ENCODE results near the gene VOPP1.

VOPP1 gene

DNA sequence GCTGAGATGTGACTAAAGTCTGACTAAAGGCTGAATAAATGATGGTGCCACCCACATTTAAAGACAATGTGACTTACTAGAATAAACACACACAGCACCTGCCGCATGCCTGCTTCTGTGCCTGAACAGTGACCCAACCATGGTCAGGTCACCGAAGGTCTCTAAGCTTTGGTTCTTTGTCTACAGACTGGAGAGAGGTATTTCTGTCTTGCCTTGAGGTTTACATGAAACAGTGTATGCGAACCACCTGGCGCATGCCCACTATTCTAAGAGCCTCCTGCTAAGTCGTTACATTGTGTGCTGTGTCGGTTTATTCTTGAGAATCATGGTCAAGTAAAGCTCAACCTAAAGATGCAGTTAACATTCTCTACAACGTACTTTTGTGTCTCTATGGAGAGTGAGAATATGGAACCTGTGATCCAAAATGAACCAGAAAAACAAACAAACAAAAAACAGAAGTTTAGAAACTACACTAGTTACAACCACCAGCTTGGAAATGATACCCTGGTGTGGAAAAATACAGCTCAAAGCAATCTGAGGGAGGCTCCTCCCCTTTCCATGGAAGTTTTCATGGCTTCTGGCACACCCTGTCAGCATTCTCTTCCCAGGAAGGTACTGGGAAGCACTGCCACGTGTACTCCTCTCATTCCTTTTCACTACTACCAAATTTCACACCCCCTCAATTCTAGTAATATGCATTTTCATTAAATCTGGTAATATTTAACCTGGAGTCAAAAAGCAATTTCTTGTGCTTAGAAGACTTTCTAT, 40.0 kb downstream of the VOPP1 start:
- DNase-seq (ENCODE audit: low read depth): no peak

DNA sequence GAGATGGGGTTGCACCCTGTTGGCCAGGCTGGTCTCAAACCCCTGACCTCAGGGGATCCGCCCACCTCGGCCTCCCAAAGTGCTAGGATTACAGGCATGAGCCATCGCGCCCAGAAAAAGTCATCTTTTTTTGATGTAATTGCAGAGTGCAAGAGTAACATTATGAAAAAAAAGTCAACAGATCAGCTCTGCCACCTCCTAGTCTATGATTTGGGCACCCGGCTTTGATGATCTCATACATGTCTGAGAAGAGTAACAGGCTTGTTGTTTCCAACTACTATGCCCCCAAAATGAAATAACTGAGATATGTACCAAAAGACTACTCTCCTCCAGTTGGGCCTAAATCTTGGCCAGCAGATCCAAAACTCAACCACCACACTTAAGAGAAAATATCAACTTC, 40.8 kb downstream of the VOPP1 start:
- no peak for DNase-seq (ENCODE audit: low read depth)

DNA sequence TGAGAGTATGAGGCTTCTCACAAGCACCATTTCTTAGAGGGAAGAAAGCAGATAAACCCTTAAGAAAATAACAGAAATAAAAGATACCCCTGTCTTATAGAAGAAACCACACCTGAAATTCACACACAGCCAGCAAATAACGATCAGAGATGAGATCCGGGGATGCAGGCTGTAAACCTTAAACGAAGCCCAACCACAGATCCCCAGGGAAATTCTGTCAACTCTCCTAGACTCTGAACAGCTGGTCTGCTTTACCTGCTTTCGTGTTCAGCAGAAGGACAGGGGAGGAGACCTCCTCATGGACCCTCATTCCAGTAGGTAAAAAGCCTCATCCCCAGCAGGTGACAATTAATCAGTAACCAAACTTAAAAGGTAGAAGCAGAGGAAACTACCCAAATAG, 45.0 kb downstream of the VOPP1 start:
- no peak for DNase-seq (ENCODE audit: low read depth)

DNA sequence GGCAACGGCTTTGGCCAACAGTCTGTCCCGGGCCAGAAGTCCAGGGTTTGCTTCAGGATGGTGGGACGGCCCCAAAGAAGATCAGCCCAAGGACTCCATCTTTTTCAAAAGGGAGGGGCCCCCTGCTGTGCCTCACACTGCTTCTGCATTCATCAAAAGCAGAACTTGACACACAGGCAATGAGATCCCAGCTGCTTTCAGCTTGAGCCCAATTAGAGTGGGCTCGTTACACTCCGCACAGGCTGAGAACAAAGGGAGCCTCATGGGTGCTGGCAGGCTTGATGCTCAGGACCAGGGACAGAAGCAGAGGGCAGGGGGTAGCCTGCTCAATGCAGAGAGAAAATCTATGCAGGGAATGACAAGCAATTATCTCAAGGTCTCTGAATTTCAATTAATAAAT, 45.5 kb downstream of the VOPP1 start:
- DNase-seq (ENCODE audit: low read depth): no peak

DNA sequence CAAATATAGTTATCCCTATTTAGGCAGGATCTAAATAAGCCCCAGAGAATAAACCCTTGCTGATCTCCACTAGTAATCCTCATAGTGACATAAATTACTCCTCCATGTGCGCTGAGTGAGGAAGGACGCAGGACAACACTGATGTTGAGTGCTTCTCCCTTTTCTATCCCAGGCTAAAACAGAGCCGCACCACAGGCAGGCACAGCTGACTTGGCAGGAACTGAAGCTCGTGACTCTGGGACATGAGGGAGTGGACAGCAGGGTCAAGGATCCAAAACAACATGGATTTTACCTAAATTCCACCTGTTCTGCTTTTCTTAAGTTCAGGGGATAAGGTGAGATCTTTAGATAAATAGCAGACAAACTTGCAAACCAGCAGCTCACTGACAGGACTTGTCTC, 46.0 kb downstream of the VOPP1 start:
- DNase-seq (ENCODE audit: low read depth): no peak

DNA sequence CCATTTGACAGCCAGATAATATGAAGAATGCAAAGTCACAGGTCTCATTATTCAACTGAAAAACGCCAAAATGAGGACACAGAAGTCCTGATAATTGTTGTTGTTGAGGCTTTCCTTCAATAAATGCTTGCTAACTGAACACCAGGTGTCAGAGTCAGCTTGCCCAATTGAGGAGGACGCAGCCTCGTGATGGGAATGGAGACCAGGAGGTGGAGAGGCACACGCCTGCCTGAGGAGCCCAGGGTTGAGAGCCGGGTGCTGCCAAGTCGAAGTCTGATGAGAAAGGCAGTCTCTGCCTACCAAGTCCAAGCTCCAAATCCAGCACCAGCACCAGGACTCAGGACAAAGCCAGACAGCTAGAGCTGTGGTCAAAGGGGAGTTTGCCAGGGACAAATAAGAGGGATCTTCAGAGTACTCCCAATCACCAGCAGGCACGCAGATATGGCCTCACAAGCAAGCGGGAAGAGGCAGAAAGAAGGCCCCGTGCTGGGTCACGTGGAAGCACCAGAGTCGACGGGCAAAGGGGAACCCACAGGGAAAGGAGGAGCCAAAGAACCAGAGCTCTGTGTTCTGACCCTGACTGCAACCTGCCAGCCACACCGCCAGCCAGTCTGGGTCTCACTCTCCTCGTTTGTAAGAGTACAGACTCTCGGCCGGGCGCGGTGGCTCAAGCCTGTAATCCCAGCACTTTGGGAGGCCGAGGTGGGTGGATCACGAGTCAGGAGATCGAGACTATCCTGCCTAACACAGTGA, 47.6 kb downstream of the VOPP1 start:
- no peak for DNase-seq (ENCODE audit: low read depth)

DNA sequence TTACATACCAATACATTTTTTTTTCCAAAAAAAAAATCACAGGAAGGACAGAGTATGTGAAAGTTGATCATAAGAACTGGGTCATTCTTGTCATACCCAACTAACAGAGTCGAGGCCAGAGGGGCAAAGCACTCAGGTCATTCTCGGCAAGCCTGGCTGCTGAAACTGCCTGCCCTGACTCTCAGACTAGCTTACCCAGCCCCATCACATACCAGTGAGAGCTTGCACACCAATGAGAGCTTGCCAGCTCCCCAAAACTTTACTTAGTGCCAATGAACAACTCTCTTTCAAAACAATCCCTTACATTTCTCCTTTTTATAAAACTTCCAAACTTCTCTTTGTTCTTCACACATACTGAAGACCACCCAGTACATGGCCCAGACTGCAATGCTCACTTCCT, 48.9 kb downstream of the VOPP1 start:
- DNase-seq (ENCODE audit: low read depth): no peak

DNA sequence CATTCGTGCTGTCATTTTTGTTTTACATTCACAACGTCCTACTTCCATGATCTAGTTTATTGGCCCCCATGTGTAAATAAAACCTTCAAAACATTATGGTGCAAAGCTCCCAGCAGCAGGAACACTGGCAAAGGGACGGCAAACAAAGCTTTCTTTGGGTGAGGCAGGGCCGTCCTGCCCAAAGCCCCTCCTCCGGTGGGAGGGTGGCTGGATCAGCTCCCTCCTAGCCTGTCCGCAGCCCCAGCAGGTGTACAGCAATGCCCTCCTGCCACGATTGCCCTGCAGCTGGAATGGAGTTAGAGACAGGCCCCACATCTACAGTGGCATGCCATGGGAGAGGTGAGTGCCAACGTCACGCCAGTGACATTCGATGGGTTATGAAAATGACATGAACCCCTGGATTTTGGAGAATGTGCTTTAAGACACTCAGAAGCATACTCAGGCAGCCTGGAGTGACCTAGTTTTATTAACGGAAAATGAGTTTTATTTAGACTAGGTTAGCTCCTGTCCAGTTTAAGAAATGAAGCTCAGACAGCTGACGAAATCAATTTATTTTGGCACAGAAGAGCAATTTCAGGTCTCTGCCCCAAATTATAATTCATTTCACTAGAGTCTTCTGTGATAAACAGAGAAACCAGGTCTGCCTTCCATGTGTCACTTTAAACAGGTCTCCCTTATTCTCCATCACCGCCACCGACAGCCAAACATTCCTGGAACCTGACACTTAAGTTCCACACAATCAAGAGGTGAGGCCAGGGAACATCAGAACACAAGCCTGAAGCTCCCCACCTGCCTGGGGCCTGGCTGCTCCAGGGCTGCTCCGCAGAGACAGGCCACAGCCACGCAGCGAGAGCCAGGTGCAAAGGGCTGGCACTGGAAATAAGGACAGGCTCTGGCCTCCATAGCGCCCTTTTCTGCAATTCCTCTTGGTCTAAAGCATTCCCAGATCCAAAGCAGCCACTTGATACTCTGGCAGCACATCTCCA, 50.1 kb downstream of the VOPP1 start:
- DNase-seq (ENCODE audit: low read depth): no peak

DNA sequence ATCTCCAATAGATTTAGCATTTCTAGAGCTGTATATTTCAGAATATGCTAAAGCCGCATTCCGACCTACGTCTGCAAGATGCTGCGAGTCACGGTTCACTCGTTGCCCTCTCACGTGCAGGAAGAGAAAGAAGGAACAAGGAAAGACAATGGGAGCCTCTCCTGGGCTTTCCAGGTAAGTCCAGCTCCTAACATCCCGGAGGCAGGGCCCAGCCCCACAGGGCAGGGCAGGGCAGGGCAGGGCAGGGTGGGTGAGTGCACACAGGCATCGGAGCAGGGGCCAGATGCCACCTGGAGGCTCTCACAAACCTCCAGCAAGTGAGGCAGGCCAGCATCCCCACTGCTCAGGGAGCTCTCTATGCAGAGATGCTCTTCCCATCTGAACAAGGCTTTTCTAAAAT, 50.8 kb downstream of the VOPP1 start:
- DNase-seq (ENCODE audit: low read depth): no peak

DNA sequence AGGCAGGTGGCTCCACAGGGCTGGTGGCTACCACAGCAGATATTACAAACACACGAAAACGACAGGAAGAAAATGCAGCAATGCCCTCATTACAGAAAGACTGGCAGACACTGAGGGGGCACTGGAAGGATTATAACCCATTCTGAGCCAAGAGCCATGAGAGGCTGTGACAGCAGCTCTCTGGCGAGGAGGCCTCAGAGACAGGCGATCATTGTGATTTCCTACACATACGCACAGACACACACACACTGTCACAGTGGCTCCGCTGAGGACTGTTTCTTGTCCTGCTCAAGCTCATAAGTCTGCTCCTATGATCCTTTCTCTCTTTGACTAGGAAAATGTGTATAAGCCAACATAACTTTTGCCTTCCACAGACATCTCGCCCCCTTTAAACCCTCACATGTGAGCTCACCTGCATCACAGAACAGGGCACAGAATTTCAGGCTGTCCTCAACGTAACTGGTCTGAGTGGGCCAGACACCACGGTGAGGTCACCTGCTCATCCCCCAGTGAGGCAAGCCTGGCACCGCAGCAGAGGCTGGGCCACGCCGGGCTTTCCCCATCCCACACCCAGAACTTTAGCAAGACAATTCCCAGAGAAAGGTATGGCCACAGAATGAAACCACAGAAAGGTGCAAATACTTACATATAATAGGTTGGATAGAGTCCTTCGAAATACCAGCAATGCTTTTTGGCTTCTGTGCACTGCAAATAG, 51.7 kb downstream of the VOPP1 start:
- no peak for DNase-seq (ENCODE audit: low read depth)

DNA sequence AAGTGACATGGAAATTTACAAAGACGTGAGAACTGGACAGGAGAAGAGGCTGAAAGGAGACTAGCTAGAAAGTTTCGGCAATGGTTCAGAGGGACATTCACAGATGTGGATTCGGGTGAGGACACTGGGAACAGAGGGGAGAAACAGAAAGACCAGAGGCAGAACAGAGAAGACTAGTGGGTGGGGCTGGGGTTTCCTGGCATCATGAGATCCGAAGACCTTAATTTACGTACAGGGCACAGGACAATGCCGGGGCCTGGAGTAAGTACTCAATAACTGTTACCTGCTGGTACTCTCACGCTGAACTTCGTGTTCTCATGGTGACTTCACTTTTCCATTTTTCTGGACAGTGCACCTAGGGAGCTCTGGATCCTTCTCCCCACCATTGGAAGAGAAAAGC, 53.5 kb downstream of the VOPP1 start:
- no peak for DNase-seq (ENCODE audit: low read depth)

DNA sequence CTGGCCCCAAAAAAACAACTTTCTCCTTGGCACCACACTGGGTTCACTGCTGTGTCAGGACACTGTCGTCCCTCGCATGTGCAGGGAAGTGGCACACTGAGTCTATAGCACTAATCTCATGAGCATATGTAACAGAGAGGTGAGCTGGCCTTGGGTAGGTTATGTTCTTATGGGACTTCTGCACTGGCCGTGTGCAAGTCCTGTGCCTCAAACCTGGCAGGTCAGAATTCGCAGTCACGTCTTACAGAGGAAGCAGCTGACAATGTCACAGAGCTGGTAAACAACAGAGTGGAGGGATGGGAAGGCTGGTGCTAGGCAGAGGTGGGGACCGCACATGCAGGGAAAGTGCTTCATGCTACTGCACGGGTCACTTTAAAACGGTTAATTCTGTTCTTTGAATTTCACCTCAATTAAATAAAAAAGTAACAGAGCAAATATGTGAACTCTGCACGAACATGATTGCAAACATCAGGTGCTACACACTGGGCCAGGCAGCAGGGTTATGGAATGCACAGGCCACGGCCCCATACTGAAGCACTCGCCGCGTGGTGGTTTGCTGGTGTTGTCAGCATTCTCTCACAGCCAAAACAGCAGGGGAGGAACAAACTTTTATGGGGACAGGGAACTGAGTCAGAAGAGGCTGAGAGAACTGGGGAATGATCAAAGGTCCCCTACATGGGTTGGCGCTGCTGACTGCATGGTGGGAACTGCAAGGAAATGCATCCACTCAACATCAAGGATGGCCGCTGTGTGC, 54.2 kb downstream of the VOPP1 start:
- no peak for DNase-seq (ENCODE audit: low read depth)

DNA sequence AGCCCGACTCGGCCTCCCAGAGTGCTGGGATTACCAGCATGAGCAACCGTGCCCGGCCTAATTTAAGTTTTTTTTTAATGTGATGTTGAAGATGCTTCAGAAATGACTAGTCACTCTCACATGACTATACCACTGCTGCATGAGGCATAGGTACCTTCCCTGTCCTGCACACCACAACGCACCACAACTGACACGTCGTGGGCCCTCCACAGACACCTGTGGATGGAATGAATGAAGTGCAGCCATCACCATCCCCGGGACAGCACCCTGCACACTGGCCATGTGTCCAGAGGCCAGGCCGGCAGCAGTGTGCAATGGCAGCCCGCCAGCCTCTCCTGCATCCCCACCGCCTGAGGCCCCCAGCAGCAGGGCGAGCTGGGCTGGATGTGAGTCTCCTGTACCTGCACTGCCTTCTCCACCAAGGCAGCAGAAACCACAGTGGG, 55.1 kb downstream of the VOPP1 start:
- DNase-seq (ENCODE audit: low read depth): no peak

DNA sequence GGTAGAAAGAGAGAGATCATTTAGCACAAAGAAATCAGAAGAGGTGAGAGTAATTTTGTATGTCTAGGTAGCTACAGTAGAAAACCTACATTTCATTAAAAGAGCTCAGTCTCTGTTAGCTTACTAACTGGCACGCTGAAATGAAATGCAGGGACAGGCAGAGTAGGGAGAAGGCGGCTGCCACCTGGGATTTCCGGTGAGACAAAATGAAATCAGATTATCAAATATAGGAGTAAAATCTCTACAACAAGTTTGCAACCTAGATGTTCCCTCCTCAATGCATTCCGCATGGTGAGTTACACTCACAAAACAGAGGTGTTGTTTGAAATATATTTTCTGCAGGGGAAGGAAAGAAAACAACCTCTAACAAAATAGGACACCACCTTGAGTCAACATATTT, 55.9 kb downstream of the VOPP1 start:
- DNase-seq (ENCODE audit: low read depth): no peak

DNA sequence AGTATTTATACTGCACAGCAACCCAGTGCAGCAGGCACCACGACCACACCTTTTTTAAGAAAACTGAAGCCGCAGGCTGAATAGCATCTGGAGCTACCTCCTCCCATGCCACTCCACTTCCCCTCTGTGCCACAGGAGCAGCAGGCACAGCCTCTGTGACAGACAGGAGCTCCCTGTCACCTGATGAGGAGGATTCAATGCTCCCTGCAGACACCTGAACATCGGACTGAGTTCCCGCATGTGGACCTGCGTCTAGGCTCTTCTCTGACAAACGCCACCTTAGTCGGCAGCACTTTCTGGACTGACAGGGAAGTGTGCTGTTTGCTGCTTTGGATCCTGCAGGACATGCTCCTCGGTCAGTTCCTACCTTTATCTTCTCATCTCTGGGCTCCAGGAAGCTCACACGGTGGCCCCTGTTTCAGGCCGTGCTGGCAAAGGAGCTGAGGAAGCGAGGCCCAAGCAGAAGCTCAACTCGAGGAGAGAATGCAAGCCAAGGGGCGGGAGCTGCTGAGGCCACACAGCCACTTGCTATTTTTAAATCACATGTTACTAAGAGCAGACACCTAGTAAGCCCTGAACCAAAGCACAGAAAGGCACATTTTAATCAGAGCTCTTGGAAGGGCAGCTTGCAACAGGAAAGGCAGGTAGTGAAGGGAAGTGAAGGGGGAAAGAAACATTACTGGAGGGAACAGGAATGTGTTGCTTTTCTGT, 56.6 kb downstream of the VOPP1 start:
- DNase-seq (ENCODE audit: low read depth): no peak

DNA sequence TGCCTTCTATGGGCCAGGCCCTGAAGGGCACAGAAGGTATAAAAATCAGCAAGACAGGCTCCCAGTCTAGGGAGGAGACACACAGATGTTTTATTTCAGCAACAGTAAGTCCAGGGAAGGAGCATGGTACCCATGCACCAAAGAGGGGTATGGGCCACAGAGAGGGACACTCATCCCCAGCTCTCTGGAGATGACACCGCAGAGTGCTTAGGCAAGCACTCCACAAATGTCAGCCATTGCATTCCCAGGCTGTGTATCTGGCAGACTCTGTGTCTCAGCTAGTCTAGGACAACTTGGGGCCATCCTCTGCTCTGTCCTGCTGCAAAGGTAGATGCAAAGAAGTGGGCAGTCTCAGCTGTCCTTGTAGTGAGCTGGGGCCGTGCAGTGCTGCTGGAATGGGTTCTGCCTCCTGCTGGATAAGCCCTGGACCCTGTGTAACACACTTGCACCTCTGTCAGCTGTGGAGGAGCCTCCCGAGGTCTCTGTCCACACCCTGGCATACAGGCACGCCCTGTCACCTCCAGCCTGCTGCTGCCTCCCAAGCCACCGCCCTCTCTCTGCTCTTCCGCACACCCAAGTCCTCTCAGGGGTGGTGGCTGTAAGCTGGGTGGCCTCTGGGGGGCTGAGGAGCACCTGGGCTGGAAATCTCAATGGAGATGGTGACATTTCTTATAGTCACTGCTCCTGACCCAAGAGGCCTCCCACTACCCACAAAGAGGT, 57.6 kb downstream of the VOPP1 start:
- DNase-seq (ENCODE audit: low read depth): no peak

DNA sequence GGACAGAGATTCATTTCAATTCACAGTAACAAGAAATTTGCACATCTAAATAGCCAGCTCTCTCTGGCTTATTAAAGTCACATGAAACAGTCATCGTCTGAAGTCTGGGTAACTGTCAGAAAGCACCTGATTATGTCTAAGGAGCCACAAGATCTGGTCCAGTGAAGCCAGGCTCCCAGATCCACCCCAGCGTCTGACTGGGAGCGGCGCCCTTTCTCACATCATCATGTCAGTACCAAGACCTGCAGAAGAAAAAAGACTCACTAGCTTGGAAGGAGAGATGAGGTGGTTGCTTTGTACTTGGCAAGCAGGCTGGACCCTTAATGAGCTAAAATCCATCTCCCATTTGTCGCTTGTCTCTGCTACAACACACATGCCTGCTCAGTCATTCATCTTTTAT, 58.4 kb downstream of the VOPP1 start:
- no peak for DNase-seq (ENCODE audit: low read depth)

DNA sequence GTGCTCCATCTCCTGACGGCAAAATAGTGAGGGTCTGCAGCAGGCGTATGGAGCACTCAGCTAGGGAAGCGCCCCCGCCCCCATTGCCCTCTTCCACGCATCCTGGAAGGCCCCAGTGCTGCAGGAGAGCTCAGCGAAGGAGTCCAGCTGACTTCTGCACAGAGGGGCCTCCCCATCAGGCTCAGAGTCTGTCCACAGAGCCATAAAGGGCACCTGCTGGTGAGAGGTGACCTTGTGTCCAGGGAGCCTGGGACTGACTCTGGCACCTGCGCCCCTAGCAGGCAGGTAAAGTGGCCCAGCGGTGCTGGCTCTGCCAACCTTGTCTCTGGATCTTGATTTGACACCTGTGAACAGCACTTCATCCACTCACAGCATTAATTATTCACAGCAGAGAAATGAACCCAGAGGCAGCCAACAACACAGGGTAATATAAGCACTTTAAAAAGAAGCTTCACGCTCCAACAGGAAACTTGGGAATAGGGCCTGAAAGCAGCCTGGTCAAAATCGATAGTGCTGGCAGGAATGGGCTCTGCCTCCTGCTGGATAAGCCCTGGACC, 59.6 kb downstream of the VOPP1 start:
- DNase-seq (ENCODE audit: low read depth): no peak

DNA sequence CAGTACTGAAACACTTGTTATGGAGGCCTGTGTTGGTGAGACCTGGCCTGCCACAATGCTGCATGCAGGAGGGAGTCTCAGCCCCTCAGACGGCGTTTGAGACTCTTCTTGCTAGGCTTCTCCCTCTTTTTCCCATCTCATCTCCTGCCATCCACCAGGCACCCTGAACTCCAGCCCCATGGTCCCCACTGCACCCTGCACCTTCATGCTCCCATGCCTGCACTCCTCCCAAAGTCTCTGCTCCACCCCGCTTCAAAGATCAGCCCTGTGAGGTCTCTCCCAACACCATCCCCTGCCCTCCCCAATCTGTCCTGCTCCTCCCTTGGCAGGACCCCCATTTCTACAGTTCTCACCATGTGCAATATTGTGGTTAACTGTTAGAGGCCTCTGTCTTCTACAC, 61.7 kb downstream of the VOPP1 start:
- DNase-seq (ENCODE audit: low read depth): no peak
